Loucy (cell line): Measurements from ENCODE around the gene GYG2.

Experiments
- H2AFZ ChIP-seq: fragments of 200-600 bp; sonication (generic); 2 replicates; pipeline ENCODE4 v1.6.0; 2016; ENCODE audit warnings: antibody characterized with exemption, mild to moderate bottlenecking, low read length, moderate library complexity
- H3F3A ChIP-seq: fragments of 200-600 bp; 2 replicates; pipeline ENCODE4 v1.6.0; 2016; ENCODE audit warnings: antibody characterized with exemption, low read depth, mild to moderate bottlenecking
- H3K27me3 ChIP-seq: fragments of 200-600 bp; sonication (generic); 2 replicates; pipeline ENCODE4 v1.6.1; 2014; ENCODE audit warnings: low read length, mild to moderate bottlenecking; ENCODE audit not compliant: insufficient read depth, poor library complexity, severe bottlenecking
- H3K36me3 ChIP-seq: fragments of 200-600 bp; sonication (generic); 2 replicates; pipeline ENCODE4 v1.6.1; 2016; ENCODE audit warnings: low read length; ENCODE audit not compliant: insufficient read depth
- H3K4me1 ChIP-seq: fragments of 200-600 bp; sonication (generic); 2 replicates; pipeline ENCODE4 v1.5.1; 2014; ENCODE audit warnings: low read length, mild to moderate bottlenecking; ENCODE audit not compliant: insufficient read depth, poor library complexity, severe bottlenecking
- H3K4me2 ChIP-seq: fragments of 200-600 bp; sonication (generic); 2 replicates; pipeline ENCODE4 v1.6.0; 2014; ENCODE audit warnings: antibody characterized with exemption, low read length, low read depth, mild to moderate bottlenecking; ENCODE audit not compliant: poor library complexity, severe bottlenecking
- H3K4me3 ChIP-seq: fragments of 200-600 bp; sonication (generic); 2 replicates; pipeline ENCODE4 v1.5.1; 2014; ENCODE audit warnings: low read length, mild to moderate bottlenecking, mixed read lengths; ENCODE audit not compliant: poor library complexity, severe bottlenecking
- H3K79me2 ChIP-seq: fragments of 200-600 bp; sonication (generic); 2 replicates; pipeline ENCODE4 v1.6.1; 2014; ENCODE audit warnings: low read length; ENCODE audit not compliant: insufficient read depth
- H3K9ac ChIP-seq: fragments of 200-600 bp; sonication (generic); 2 replicates; pipeline ENCODE4 v1.6.0; 2014; ENCODE audit warnings: mild to moderate bottlenecking, low read depth, low read length, moderate library complexity; ENCODE audit not compliant: poor library complexity, severe bottlenecking
- H3K9me2 ChIP-seq: fragments of 200-600 bp; sonication (generic); replicated peaks from 2 replicates; pipeline ENCODE4 v1.6.1; 2016; ENCODE audit warnings: low read depth, low read length, mixed read lengths
- H3K9me3 ChIP-seq: fragments of 200-600 bp; sonication (generic); 2 replicates; pipeline ENCODE4 v1.6.1; 2014; ENCODE audit warnings: mild to moderate bottlenecking, antibody characterized with exemption, low read length, low read depth; ENCODE audit not compliant: insufficient read depth
- H4K20me1 ChIP-seq: fragments of 200-600 bp; sonication (generic); 2 replicates; pipeline ENCODE4 v1.6.0; 2014; ENCODE audit warnings: antibody characterized with exemption, low read length, mild to moderate bottlenecking; ENCODE audit not compliant: insufficient read depth, poor library complexity, severe bottlenecking
- EZH2phosphoT487 ChIP-seq: fragments of 200-600 bp; IDR thresholded peaks from 2 replicates; pipeline ENCODE4 v1.6.1; 2018; ENCODE audit warnings: antibody characterized with exemption, mild to moderate bottlenecking, moderate library complexity, borderline replicate concordance
- TF ChIP-seq, protein P1 (sequence below): fragments of 200-600 bp; sonication (generic); conservative IDR thresholded peaks from 2 replicates; pipeline ENCODE4 v1.5.1; 2014; ENCODE audit warnings: mild to moderate bottlenecking, antibody characterized with exemption, low read length

GYG2 gene

DNA sequence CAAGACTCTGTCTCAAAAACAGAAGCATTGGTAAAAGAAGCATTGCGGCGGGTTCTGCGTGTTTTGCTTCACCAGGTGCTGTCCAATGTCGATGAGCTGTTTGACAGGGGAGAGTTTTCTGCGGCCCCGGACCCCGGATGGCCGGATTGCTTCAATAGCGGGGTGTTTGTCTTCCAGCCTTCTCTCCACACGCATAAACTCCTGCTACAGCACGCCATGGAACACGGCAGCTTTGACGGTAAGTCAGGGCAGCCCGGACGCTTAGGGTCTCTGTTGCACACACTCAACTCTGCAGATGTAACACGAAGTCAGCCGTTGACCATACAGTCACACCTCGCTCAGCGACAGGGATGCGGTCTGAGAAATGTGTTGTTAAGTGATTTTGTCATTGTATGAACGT lies 26.2 kb downstream of the GYG2 start:
- H3K4me3 ChIP-seq, result no peak overlapping the region
- H3K9me3 ChIP-seq, result no peaks in the 10 kb centered on the region
- no peaks in the 10 kb centered on the region for H3F3A ChIP-seq
- no peak overlapping the region for H2AFZ ChIP-seq
- no peaks in the 10 kb centered on the region for H3K9me2 ChIP-seq
- H3K36me3 ChIP-seq, result no peaks in the 10 kb centered on the region
- H3K4me1 ChIP-seq, result no peaks in the 10 kb centered on the region
- no peaks in the 10 kb centered on the region for H3K27me3 ChIP-seq
- no peaks in the 10 kb centered on the region for H3K79me2 ChIP-seq
- no peak overlapping the region for H3K4me2 ChIP-seq
- H3K9ac ChIP-seq, result no peak overlapping the region
- TF ChIP-seq, protein P1, sequence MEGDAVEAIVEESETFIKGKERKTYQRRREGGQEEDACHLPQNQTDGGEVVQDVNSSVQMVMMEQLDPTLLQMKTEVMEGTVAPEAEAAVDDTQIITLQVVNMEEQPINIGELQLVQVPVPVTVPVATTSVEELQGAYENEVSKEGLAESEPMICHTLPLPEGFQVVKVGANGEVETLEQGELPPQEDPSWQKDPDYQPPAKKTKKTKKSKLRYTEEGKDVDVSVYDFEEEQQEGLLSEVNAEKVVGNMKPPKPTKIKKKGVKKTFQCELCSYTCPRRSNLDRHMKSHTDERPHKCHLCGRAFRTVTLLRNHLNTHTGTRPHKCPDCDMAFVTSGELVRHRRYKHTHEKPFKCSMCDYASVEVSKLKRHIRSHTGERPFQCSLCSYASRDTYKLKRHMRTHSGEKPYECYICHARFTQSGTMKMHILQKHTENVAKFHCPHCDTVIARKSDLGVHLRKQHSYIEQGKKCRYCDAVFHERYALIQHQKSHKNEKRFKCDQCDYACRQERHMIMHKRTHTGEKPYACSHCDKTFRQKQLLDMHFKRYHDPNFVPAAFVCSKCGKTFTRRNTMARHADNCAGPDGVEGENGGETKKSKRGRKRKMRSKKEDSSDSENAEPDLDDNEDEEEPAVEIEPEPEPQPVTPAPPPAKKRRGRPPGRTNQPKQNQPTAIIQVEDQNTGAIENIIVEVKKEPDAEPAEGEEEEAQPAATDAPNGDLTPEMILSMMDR, result no peak
- TF ChIP-seq EZH2phosphoT487, result no peak
- no peaks in the 10 kb centered on the region for H4K20me1 ChIP-seq

DNA sequence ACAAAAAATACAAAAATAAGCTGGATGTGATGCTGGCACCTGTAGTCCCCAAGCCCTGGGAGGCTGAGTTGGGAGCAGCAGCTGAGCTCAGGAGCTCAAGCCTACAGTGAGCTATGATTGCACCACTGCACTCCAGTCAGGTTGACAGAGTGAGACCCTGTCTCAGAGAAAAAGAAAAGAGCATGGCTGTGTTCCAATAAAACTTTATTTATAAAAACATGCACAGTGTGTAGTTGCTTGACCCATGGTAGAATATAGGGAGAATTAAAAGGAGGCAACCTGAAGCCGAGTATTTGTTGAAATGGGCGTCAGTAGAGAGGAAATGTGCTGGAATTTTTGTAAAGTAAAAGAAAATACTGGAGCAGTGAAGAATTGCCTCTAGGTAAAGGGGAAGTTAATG lies 27.0 kb downstream of the GYG2 start:
- Histone ChIP-seq H3K27me3 (no peaks in the 10 kb centered on the region), H3K79me2 (no peaks in the 10 kb centered on the region), H3K36me3 (no peaks in the 10 kb centered on the region), H3K4me3 (no peak overlapping the region), H3F3A (no peaks in the 10 kb centered on the region), H4K20me1 (no peaks in the 10 kb centered on the region), H2AFZ (no peak overlapping the region), H3K9ac (no peak overlapping the region), H3K9me3 (no peaks in the 10 kb centered on the region), H3K4me2 (no peak overlapping the region), H3K4me1 (no peaks in the 10 kb centered on the region), H3K9me2 (no peaks in the 10 kb centered on the region)
- TF ChIP-seq, protein P1, result no peak
- no peak for TF ChIP-seq EZH2phosphoT487

DNA sequence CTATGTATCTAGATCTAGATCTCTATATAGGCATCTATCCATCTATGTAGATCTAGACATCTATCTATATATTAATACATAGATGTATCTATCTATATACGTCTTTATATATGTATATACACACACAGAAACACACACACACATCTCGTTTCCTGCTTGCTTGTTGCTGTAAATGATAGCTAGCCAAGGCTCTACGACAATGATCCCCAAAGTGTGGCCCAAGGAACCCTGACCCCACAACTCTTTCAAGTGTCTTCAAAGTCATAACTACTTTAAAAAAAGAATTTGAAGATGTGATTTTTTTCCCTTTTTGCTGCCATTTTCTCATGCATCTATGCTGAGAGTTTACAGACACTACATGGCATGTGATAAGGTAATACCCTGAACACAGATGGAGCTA lies 28.8 kb downstream of the GYG2 start:
- Histone ChIP-seq H4K20me1 (no peaks in the 10 kb centered on the region), H3K4me3 (no peak overlapping the region), H3K9ac (no peak overlapping the region), H3K9me3 (no peaks in the 10 kb centered on the region), H3K9me2 (no peaks in the 10 kb centered on the region), H3K36me3 (no peaks in the 10 kb centered on the region), H3K4me2 (no peak overlapping the region), H2AFZ (no peak overlapping the region), H3K79me2 (no peaks in the 10 kb centered on the region), H3K4me1 (no peaks in the 10 kb centered on the region), H3K27me3 (no peaks in the 10 kb centered on the region), H3F3A (no peaks in the 10 kb centered on the region)
- TF ChIP-seq EZH2phosphoT487, result no peak

DNA sequence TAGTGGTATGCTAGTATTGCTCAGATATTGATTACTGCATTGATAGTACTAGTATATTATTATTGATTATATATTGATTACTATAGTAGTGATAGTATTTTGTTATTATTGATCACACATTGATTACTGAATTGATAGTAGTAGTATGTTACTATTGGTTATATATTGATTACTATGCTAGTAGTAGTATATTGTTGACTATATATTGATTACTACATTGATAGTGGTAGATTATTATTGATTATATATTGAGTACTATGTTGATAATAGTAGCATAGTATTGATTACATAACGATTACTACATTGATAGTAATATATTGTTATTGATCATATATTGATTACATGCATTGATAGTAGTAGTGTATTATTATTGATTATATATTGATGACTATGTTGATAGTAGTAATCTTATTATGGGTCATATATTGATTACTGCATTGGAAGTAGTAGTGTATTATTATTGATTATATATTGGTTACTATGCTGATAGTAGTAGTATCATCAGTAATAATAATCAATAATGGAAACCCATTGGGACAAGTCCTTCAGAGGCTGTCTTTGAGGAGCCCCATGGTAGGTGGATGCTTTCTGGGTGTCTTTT lies 30.6 kb downstream of the GYG2 start:
- no peak for TF ChIP-seq EZH2phosphoT487
- TF ChIP-seq, protein P1, result no peak
- no peaks in the 10 kb centered on the region for H3K4me1 ChIP-seq
- no peaks in the 10 kb centered on the region for H3K79me2 ChIP-seq
- no peaks in the 10 kb centered on the region for H3K27me3 ChIP-seq
- no peaks in the 10 kb centered on the region for H3K36me3 ChIP-seq
- H3F3A ChIP-seq, result no peaks in the 10 kb centered on the region
- H3K4me2 ChIP-seq, result no peak overlapping the region
- no peak overlapping the region for H2AFZ ChIP-seq
- no peaks in the 10 kb centered on the region for H3K9me3 ChIP-seq
- no peak overlapping the region for H3K9ac ChIP-seq
- no peaks in the 10 kb centered on the region for H4K20me1 ChIP-seq
- no peaks in the 10 kb centered on the region for H3K9me2 ChIP-seq
- H3K4me3 ChIP-seq, result no peak overlapping the region
